GM20431 (cell line): Measurements from ENCODE around the gene PDK3.

Experiments
- in situ Hi-C: fragments of 300-500 bp; cut with MseI, MboI; formaldehyde crosslinking; loops from one replicate; pipeline ENCODE4 v1.15.0; 2020; ENCODE audit warnings: low sequenced_read_pairs; ENCODE audit not compliant: unreplicated experiment

Gene PDK3

DNA sequence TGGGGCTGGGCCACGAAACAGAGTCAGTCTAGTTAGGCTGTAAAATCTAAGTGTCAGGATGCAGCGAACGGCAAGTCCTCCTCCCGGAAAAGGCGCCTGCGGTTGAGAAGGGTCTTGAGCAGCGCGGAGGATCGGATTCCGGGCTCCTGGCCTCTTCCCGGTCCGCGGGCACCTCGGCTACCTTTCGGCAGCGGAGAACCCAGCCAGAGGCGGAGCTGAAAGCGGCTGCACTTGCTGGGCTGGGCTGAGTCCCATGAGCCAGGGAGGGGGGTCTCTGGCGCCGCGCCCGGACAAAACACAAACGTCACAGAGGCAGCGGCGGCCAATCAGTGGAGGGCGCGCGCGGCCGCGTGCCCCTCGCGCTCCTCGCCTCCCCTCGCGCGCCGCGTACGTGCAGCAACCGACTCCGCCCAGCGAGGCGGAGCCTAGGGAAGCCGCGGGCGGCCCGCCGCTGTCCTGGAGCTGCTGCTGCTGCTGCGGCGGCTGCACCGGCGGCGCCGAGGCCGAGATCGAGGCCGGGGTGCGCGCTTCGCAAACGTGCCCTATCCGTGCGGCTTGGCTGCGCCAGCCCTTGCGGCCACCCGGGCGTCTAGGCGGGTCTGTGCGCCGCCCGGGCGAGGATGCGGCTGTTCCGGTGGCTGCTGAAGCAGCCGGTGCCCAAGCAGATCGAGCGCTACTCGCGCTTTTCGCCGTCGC lies at the start of gene PDK3:
PDK3 (plus strand) TSS at position 451 of the 696 bp plus-strand sequence; CDS start at position 621, 170 bp downstream.
- in situ Hi-C loops: no loop called here

DNA sequence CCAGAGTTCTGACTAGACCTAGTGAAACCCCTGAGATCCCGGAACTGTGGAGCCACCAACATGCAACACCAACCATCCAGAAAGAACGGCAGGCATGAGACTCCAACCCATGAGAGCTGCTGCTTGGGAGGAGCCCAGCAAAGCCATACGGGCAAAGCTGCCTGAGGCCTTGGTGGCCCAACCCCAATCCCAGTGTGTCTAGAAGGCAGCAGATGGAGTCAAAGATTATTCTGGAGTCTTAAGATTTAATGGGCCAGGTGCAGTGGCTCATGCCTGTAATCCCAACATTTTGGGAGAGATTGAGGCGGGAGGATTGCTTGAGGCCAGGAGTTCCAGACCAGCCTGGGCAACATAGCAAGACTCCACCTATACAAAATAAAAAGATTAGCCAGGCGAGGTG lies 49.2 kb upstream of the PDK3 start:
- in situ Hi-C loops: no loop called here

DNA sequence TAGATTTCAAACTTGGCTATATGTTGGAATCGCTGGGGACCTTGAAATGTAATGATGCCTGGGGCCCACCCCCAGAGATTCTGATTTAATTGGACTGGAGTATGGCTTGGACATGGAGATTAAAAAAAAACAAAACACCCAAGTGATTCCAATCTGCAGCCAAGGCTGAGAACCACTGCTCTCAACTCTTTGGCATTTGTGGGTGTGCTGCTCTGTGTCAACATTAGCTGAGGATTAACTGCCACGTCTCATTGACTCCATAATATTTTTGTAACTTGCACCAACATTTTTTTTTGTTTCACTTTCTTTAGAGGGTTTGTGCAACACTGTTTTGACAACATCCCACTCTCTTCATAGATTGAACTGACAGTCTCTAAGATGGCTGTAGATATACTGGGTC lies 41.1 kb upstream of the PDK3 start:
- in situ Hi-C loops: no loop called here

DNA sequence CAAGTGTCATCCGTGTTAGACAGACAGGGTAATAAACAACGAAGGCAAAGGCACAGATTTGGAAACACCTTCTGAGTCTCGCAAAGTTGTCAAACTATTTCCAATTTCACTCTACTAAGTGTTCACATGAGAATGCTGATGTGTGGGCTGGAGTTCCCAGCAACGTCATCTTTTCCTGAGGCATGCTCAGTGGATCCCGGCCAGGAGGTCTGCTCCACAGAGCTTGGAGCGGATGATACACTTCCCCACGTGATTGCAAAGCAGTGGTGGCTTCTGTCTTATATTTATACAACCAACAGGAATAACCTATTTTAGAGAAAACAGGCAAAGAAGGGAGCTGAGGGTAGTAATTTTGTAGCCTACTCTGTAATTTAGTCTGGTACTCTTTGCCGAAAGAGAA lies 40.1 kb upstream of the PDK3 start:
- in situ Hi-C loops: no loop called here

DNA sequence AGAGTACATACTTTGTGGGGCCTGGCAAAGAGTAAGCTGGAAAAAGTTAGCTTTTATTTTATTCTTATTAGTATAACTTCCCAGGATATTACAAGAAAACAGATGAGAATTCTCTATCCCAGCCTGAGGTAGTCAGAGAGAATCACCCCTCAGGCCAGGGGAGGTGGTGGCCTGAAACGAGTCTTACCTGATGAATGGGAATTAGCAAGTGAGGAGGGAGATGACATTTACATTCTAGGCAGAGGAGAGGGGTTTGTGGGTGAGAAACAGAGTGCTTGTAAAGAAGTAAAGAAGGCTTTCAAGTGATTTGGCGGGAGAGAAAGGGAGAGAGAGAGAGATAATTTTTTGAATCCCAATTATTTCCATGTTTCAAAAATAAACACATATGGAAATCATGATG lies 39.3 kb upstream of the PDK3 start:
- in situ Hi-C loops: no loop called here

DNA sequence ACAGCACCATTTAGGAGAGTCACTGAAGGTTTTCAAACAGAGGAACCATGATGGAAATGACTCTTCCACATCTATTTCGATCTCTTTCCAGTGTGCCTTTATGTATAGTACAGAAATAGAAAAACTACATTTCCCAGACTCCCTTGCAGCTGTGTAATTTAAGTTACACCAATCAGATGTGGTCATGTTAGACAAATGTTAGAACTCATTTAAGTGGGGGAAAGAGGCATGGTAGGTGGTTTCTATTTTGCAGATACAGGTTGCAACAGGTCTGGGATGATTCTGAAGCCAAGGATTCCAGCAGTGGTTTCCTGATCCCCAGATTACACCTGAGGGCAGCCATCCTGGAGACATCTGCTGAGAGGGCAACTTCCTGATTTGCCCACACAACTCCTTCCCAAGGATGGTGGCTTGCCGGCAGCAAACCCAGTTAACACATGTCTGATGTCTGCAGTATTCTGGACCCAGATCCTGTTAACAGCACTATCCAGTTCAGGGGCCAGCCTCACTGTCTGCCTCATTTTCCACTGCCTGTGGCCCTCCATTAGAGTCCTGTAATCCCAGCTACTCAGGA lies 38.7 kb upstream of the PDK3 start:
- in situ Hi-C loops: no loop called here

DNA sequence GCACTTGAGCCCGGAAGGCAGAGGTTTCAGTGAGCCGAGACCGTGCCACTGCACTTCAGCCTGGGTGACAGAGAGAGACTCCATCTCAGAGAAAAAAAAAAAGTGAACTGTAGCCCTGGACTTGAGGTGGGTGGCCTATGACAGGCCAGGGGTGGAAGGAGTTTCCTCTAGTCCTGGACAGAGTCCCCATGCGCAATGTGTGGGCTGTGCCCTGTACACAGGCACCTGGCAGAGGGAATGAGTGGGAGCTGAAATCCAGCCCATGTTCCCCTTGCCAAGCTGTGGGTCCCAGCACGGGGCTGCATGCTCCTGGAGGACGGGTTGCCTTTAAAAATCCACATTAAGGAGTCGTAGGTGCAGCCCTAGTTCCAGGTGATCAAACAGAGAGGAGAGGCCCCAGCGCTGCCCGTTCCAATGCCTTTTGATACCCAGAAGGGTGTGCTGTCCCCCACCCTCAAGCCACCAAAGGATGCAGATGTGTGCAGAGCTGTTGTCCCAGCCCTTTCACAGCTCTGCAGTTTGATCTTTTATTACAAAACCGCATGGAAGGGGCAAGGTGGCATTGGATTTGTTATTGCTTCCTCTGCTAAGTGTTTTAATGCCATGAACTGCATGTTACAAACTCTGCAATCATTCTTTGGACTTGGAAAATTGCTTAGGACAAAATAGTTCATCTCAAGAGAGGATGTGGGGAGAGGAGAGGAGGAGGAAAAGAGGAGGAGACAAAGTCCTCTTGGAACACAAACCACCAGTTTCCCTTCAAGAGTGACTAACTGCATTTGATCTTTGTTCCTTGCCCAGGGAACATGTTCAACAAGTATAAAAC lies 38.0 kb upstream of the PDK3 start:
- in situ Hi-C loops: no loop called here

DNA sequence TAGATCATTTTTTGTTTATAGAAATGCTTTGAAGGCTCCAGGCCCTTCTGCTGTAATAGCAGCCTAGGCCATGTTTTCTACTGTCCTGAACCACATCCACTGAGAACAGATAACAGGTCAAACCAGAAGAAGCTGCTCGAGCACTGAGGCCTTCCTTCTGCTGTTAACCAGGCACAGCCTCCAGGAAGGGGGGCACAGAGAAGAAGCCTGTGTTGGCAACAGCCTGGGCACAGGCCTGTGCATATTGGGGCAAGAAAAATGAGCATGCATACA lies 37.4 kb upstream of the PDK3 start:
- in situ Hi-C loops: no loop called here

DNA sequence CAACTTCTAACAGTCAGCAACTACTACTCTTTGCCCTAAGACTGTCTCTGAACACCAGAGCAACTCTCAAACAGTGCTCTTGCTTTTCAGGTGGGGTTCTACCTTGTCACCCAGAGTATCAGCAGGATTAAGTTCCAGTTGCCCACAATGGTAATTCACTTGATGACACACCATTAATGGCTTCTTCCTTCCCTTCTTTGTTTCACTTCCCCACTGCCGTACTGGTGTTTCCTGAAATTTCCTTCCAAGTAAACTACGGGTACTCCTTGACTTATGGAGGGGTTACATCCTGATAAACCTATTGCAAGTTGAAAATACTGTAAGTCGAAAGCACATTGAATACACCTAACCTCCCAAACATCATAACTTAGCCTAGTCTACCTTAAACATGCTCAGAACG lies 36.6 kb upstream of the PDK3 start:
- in situ Hi-C loops: no loop called here

DNA sequence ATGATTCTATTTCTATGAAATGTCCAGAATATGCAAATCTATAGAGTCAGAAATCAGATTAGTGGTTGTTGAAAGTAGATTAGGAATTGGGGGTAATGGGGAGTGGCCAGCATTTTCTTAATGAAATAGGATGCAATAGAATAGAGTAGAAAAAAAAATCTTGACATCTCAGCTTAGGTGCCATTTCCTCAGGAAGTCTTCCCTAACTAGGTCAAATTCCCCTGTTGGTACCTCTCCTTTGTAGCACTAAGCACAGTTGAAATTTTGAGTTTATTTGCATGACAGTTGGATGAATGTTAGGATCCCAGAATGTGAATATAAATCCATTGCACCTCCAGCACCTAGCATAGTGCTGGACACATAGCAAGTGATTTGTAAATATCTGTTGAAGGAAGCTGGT lies 30.0 kb upstream of the PDK3 start:
- in situ Hi-C loops: no loop called here

DNA sequence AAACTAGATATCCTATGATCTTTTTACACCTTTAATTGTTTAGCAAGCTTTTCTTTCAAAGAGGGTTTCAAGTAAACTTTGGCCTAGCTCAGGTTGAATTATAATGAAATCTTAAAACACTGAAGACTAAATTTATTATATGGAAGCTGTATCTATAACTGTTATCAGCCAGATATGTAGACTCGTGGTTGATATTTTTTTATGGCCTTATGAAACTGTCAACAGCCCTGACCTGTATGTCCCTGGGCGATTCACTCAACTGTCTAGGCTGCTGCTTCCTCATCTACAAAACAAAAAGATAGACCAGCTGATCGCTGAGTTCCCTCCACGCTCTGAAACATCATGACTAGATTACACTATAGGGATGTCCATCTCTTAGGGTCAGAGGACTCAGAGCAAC lies 21.2 kb upstream of the PDK3 start:
- in situ Hi-C loops: no loop called here

DNA sequence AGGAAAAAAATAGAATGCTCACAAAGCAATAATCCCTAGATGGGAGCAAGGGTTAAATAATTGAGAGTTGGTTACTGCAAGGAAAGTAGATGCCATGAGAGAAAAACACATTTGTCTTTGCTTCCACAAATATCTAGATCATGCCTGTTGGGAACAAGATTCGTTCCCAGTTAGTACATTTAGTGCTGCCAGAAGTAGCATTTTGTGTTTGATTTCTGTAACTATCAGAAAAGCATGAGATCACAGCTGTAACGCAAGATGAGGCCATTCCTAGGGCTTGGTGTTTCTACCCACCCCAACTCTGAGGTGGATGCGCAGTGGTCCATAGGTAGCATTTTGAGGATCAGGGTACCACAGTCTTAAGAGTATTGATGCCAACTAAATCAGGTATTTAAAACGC lies 20.4 kb upstream of the PDK3 start:
- in situ Hi-C loops: no loop called here

DNA sequence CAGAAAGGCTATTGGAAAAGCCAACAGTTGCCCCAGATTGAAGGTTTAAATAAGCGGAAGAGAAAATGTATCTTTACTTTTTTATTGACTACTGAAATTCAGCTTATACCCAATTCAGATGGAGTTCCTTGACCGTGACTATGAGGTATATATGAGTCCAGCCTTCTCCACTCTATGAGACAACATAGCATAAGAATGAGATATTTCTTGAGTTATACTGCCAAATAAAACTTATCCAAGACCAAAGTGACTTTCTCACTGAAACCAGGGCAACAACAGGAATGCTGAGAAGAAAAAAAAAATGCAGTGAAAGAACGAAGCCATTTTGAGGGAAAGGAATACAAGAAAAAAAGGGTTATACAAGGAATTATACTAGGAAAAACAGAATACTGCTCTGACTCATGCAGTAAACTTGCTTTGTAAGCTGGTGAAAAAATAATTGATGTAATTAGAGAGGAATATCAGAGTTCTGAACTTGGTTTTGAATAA lies 16.3 kb upstream of the PDK3 start:
- in situ Hi-C loops: no loop called here

DNA sequence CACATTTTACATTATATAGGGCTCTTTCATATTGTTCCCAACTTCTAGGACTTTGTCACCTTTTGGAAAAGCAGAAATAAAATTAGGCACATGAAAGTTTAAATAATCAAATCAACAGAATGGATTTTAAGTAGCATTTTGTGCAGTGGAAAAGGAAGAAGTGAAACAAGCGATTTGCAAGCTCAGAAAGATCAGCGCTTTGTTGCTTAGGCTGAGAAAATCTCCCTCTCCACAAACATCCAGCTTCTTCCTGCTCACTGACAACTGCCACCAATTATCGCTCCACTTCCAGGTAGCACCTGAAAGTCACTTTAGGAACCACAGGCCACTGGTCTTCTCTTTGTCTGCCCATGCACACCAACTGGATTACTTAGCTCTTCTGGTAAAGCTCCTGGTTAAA lies 2.0 kb upstream of the PDK3 start:
- in situ Hi-C loops: no loop called here

DNA sequence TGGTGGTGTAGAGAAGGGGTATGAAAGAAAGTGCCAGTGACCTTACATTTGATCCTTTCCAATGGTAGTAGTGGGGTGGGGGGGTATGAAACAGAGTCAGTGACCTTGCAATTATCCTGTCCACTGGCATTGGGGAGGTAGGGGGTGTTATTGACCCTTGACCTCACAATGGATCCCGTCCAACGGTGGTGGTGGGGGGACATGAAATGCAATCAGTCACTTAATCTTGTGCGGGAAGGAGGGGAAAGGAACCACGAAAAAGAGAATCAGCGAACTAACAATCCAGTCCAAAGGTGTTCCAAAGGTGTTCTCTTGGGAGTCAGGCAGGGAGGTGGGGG lies 619 bp upstream of the PDK3 start:
- in situ Hi-C loops: no loop called here

DNA sequence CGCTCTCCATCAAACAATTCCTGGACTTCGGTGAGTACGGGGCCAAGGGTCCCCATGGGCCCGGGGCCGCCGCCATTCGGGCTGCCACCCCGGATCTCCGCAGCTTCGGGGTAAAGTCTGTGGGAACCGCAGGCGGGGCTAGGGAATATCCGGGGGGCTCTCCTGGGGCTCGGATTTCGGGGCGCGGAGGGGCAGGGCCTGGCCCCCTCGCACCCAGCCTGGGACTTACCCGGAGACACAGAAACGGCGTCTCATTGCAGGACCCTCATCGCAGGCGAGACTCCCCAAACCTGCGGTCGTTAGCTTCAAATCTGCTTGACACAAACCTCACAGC lies 413 bp downstream of the PDK3 start:
- in situ Hi-C loops: no loop called here

DNA sequence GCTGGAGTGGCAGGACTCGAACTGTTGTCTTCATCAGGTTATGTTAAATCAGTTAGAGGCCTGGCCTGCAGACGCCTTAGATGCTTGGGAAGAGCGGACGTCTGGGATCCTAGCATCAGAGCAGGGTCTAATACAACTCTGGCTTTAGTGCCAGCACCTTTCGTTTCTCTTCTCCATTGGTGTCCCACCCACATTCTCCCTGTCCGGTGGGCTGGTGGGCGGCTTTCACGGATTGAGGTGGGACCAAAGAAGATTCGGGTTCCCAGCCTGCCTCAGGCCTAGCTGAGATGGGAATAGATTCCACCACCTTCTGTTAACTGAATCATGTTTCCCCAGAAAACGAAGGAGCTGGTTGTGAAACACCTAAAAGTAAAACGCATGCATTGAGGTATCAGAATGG lies 939 bp downstream of the PDK3 start:
- in situ Hi-C loops: no loop called here

DNA sequence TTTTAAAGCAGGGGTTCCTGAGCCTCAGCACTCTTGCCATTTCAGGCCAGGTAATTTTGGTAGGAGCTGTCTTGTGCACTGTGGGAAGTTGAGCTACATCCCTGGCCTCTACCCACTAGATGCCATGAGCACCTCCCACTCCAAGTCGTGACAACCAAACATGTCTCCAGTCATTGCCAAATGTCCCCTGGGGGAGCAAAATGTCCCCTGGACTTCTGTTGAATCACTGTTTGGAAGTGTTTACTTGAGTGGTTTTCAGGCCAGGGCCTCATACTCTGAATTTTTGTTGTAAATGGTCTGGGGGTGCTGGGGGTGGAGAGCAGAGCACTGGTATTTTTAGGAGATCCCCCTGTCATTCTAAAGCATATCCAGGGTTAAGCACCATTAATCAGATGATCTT lies 3.2 kb downstream of the PDK3 start:
- in situ Hi-C loops: no loop called here

DNA sequence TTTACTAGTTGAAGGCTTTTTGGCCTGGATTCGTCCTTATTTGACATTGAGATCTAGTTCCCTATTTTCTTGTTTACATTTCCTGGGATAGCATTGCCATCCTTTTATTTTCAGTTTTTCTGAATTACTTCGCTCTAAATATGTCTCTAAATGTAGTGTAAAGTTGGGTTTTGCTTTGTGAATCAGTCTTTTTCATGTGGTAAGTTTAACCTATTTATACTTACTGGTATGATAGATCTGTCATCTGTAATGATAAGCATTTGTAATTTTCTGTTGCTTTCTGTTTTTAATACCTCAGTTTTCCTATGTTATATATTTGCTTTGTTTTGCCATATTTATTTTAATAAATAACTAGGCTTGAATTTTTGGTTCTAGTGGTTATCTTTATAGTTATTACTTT lies 6.7 kb downstream of the PDK3 start:
- in situ Hi-C loops: no loop called here

DNA sequence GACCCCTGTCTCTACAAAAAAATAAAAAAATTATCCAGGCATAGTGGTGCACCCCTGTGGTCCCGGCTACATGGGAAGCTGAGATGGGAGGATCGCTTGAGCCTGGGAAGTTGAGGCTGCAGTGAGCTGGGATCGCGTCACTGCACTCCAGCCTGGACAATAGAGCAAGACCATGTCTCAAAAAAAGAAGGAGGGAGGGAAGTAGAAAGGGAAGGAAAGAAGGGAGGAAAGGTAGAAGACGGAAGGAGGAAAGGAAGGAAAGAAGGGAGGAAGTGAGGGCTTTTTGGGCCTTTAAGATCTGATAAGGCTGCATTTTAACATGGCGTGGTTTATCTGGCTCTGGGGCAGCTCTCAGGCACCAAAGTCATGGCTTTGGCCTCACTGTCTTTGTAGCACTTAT lies 10.4 kb downstream of the PDK3 start:
- in situ Hi-C loops: no loop called here

DNA sequence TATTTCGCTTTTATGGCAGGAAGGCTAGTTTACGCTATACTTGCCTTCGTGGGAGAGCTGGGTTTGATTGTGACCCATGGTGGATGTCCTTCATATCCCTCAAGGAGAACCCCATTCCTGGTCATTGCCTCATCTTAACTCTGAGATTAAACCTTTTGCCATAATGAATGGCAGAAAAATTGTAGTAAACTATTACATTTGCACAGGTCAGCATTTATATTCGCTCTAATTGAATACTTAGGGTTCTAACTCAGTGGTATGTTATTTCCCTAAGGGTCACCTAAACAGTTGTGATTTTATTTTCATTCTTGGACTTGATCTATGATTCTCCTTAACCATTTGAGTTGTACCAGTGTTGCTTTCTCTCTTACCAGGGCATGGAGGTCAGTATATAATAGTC lies 13.4 kb downstream of the PDK3 start:
- in situ Hi-C loops: no loop called here

DNA sequence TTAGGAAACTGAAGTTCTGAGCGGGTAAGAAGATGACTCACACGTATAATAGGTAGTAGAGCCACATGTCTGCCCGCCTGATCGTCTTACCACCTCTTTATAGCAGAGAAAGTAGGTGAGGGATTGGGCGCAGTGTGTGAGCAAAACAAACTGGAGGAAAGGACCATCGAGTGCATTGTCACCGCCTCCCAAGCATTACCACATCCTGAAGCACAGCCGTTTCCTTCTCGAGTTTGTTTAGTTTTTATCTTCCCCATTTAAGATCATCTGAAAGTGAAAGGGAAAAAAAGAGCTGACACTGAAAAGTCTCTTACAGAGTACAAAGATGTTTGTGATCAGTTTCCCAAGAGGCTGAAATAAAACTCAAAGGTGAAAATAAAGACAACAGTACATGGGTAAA lies 14.8 kb downstream of the PDK3 start:
- in situ Hi-C loops: no loop called here
